ENCODE results near the gene OR8A1.

DNA sequence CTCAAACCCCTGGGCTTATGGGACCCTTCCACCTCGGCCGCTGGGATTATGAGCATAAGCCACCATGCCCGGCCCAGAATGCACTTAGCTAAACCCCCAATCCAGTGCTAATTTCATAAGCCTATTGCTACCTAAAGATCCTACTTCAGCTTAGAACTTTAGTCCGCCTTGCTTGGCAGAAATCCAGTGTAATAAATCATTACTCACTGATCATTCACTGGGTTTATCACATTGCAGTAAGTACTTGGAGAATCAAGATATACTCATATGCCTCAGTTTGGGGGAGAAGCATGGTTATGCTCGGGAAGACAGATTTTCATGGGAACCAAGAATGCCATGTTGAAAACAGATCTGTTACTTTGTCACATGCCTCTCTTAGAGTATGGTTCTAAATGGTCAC lies 49.1 kb downstream of the OR8A1 start:
- TF ChIP-seq, protein P1, sequence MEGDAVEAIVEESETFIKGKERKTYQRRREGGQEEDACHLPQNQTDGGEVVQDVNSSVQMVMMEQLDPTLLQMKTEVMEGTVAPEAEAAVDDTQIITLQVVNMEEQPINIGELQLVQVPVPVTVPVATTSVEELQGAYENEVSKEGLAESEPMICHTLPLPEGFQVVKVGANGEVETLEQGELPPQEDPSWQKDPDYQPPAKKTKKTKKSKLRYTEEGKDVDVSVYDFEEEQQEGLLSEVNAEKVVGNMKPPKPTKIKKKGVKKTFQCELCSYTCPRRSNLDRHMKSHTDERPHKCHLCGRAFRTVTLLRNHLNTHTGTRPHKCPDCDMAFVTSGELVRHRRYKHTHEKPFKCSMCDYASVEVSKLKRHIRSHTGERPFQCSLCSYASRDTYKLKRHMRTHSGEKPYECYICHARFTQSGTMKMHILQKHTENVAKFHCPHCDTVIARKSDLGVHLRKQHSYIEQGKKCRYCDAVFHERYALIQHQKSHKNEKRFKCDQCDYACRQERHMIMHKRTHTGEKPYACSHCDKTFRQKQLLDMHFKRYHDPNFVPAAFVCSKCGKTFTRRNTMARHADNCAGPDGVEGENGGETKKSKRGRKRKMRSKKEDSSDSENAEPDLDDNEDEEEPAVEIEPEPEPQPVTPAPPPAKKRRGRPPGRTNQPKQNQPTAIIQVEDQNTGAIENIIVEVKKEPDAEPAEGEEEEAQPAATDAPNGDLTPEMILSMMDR (IDR thresholded peaks at IDR 0.05; ENCODE audit: low read length), result no peak
- no peak for TF ChIP-seq EZH2 (IDR thresholded peaks at IDR 0.05; ENCODE audit: borderline replicate concordance, low read length)
